Activated CD4-positive, alpha-beta T cell treated with anti-CD3 and anti-CD28 coated beads for 48 hours (primary cell): Measurements from ENCODE around the gene PSMB4.
"Not testable (repeated sequence)": the region's sequence is repeated elsewhere in the genome, so short reads cannot be mapped to it uniquely, and the experiment has no call there.

Experiments used
- DNase-seq: peaks from one replicate; pipeline ENCODE4 v3.0.0-alpha.2; 2020

PSMB4 gene

GRCh38 chr1:151390221-151391078 is 8.9 kb upstream of the PSMB4 start:
- DNase-seq = not testable (repeated sequence)

DNA sequence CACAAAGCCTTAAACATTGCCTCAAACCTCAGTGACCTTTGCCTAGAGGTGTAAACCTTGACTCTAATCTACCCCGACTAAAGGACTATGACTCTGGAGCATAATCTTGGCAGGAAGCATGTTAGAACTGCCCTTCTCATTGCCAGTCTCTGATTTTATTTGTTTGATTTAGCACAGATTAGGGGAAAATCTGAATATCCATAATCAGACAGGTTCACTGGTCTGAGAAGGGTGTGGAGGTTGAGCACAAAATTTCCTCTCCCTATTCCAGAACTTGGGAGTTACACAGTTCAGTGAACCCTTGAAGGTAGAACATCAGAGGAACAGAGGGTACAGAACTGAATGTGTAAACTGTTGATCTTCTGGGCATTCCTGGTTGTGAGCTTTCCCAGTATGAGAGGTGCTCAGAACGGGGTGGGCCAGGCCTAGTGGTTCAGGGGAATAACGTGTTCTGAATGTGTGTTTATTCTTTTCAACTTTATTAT is 8.3 kb upstream of the PSMB4 start:
- no peak for DNase-seq

- DNase-seq = no peak
Measured at GRCh38 chr1:151393583-151393982, 5.8 kb upstream of the PSMB4 start.

DNA sequence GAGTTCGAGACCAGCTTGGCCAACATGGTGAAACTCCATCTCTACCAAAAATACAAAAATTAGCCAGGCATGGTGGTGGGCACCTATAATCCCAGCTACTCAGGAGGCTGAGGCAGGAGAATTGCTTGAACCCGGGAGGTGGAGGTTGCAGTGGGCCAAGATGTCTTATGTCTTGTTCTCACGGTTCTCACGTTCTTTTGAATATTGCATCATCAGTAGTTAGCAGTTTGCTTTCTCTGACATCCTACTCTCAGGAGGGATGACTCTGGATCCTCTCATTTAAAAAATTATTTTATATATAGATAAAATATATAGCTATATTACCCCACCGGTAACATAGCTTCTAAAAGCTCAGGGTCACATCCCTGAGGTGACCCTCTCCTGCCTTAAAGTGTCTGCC is 3.1 kb upstream of the PSMB4 start:
- not testable (repeated sequence) for DNase-seq

- DNase-seq = no peak
Measured at GRCh38 chr1:151401125-151401788, 1.9 kb downstream of the PSMB4 start.

DNA sequence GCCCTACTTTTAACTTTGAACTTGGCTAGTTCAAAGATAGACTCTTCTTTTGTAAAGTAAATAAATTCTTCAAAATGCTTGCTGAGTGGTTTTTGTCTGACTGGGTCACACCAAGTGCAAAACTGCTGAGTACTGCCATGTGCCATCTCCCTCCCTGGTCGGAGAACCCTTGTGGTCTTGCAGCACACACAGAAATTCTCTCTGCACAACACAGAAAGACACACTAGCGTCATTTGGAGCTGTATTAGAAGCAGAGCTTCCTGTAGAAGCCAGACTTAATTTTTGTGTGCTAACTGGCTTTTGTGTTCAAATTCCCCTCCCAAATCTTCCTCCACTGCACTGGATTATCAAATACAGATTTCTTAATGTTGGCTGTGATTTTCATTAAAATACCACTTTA is 2.5 kb downstream of the PSMB4 start:
- DNase-seq = no peak

DNA sequence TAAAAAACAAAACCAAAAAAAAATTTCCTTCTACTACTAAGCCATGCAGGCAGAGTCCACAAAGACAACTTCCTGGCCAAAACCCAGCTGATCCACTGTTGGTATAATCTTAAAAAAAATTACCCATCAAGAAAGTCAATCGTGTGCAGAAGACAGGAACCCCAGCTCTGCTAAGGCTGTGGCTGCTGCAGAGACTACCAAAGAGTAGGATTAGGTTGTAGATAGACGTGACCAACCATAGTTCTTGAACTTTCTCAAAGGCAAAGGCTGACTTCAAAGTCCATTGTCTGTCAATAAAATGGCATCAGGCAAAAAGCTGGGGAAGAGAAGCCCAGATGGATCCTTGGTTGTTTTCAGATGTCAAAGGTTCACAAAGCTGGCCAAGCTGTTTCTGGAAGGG is 3.4 kb downstream of the PSMB4 start:
- DNase-seq = no peak

- no peak for DNase-seq
Measured at GRCh38 chr1:151403612-151404011, 4.2 kb downstream of the PSMB4 start.

DNA sequence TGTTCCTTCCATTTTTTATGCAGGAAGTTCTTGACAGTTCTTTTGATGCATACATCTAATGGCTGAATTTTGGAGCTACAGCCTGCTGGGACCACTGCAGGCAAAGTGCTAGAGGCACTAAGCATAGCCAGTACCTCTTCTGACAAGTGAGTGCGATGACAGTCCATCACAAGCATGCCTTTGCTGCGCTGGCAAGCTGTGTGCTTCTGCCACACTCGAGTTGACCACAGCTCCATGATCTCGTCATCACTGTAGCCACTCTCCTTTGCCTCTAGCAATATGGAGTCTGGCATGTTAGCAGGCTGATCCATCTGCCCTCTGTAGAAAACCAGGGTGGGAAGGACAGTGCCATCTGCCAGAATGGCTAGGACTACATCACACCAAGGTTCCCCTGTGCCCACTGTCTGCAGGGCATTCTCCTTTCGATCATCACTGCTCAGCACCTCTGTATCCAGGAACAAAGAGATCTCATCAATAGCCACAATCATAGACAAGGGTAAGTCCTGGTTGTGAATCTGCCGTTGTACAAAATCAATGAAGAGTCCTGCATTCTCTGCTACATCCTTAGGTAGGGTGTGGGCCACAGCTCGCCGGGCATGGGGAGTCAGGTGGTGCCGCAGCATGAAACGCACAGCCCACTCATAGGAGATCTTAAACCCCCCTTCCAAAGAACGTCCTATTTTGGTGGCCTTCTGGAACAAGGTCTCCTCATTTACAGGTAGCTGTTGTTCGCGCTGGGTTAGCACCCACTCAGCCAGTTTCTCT is 6.0 kb downstream of the PSMB4 start:
- no peak for DNase-seq

- no peak for DNase-seq
Measured at GRCh38 chr1:151406176-151406575, 6.8 kb downstream of the PSMB4 start.

GRCh38 chr1:151407304-151407703 is 7.9 kb downstream of the PSMB4 start:
- no peak for DNase-seq

GRCh38 chr1:151408891-151409290 is 9.5 kb downstream of the PSMB4 start:
- DNase-seq = no peak

DNA sequence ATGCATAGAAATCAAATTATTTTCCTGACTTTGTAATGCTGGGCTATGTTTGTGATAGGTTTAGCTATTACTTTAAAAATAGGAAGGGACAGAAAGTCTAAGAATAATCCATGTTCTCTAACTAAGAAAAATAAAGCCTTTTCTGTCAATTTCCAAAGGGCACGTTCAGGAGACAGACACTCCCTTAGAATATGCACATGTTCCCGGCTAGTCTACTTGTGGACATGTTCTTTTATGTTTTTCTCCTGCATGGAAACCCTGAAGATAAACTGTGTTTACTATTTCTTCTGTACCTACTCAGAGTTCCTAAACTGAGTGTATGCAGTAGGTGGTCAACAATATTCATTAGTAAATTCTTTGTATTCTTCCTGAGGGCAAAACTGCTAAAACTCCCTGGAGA is 12.5 kb downstream of the PSMB4 start:
- no peak for DNase-seq

DNA sequence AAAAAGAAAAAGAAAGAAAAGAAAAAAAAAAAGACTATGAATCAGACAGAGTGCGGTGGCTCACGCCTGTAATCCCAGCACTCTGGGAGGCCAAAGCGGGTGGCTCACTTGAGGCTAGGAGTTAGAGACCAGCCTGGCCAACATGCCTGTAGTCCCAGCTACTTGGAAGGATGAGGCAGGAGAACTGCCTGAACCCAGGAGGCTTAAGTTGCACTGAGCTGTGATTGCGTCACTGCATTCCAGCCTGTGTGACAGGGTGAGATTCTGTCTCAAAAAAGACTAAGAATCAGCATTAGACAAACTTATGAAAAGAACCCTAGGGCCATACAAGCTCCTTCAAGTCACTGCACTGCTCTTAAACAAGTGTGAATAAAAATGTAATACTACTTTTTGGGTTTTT is 16.9 kb downstream of the PSMB4 start:
- DNase-seq = no peak

GRCh38 chr1:151418081-151418480 is 18.7 kb downstream of the PSMB4 start:
- DNase-seq = no peak

DNA sequence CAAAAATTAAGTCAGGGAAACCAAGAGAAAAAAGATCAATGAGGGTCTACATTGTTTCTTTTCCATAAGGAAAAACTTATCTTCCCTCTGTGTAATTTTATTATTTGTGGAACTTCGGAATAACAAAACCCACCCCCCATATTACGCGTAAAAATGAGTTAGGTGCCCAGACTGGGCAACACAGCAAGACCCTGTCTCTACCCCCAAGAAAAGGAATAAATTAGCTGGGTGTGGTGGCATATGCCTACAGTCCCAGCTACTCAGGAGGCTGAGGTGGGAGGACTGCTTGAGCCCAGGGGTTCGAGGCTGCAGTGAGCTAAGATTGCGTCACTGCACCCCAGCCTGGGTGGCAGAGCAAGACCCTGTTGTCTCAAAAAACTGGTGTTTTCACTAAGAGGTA is 20.4 kb downstream of the PSMB4 start:
- no peak for DNase-seq

DNA sequence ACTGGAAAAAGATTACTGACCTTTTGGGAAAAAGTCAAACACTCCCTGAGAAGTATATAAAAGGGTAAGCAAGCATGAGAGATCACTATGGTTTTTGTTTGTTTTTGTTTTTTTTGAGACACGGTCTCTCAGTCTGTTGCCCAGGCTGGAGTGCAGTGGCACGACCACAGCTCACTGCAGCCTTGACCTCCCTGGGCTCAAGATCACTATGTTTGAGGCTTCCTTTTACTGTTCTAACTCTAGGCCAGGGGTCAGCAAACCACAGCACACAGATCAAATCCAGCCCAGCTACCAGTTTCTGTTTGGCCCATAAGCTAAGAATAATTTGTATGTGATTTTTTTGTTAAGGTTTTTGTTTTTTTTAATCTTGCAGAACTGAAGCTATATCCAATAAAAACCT is 25.7 kb downstream of the PSMB4 start:
- DNase-seq = no peak

DNA sequence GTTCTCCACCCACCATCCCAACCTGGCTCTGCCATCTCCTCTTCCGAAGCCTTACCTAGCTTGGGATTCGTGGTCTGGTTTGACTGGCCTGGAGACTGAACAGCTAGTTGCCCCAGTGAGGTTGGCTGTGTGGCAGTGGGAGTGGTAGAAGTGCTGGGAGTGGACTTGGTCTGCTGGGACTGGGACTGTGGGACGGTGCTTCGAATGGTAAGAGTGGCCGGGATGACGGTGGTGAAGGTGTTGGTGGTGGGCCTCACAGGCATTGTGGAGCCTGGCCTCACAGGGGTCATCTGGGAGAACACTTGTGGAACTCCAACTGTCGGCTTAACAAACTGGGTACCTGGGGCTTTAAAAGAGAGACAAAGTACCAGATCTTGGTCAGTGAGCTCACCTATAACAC is 28.7 kb downstream of the PSMB4 start:
- no peak for DNase-seq

DNA sequence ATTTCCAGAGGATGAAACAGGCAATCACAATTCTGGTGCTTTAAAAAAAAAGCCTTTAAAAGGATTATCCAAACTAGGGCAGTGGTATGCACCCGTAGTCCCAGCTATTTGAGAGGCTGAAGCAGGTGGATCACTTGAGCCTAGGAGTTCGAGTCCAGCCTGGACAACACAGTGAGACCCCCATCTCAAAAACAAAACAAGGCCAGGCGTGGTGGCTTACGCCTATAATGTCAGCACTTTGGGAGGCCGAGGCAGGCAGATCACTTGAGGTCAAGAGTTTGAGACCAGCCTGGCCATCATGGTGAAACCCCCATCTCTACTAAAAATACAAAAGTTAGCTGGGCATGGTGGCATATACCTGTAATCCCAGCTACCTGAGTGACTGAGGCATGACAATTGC is 34.5 kb downstream of the PSMB4 start:
- DNase-seq = not testable (repeated sequence)

GRCh38 chr1:151435174-151435573 is 35.8 kb downstream of the PSMB4 start:
- no peak for DNase-seq

DNA sequence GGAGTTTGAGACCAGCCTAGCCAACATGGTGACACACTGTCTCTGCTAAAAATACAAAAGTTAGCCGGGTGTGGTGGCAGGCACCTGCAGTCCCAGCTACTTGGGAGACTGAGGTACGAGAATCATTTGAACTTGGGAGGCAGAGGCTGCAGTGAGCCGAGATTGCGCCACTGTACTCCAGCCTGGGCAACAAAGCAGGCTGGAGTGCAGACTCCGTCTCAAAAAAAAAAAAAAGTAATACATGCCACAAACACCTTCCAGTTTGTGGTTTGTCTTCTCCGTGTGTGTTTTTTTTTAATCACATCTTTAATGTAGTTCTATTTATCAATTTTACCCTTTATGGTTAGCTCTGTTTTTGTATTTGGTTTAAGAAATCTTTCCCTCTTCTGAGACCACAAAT is 37.6 kb downstream of the PSMB4 start:
- no peak for DNase-seq

DNA sequence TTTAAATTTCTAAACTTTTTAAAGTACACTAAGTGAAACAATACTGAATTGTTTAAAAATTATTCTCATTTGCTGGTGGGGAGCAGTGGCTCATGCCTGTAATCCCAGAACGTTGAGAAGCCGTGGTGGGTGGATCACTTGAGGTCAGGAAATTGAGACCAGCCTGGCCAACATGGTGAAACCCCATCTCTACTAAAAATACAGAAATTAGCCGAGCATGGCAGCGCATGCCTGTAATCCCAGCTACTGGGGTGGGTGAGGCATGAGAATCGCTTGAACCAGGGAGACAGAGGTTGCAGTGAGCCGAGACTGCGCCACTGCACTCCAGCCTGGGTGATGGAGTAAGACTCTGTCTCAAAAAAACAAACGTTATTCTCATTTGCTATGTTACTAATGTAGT is 38.0 kb downstream of the PSMB4 start:
- not testable (repeated sequence) for DNase-seq
